Neuron (in vitro differentiated cells): ENCODE results near the gene ITPR1.

ENCODE experiments used
- H2AFZ ChIP-seq: one replicate; pipeline ENCODE4 v1.6.1; 2013; ENCODE audit warnings: low read depth, mild to moderate bottlenecking, inconsistent platforms, low read length, moderate library complexity
- H3K27me3 ChIP-seq: one replicate; pipeline ENCODE4 v1.6.1; 2013; ENCODE audit warnings: low read length; ENCODE audit not compliant: insufficient read depth
- H3K36me3 ChIP-seq: one replicate; pipeline ENCODE4 v1.6.1; 2013; ENCODE audit warnings: low read length; ENCODE audit not compliant: insufficient read depth
- H3K4me1 ChIP-seq: one replicate; pipeline ENCODE4 v1.6.1; 2013; ENCODE audit warnings: low read length; ENCODE audit not compliant: insufficient read depth
- H3K4me3 ChIP-seq: 2 replicates; pipeline ENCODE4 v1.5.1; 2013; ENCODE audit warnings: mild to moderate bottlenecking, low read length, moderate library complexity
- H3K9me3 ChIP-seq: one replicate; pipeline ENCODE4 v1.6.1; 2013; ENCODE audit warnings: low read length

Gene ITPR1

DNA sequence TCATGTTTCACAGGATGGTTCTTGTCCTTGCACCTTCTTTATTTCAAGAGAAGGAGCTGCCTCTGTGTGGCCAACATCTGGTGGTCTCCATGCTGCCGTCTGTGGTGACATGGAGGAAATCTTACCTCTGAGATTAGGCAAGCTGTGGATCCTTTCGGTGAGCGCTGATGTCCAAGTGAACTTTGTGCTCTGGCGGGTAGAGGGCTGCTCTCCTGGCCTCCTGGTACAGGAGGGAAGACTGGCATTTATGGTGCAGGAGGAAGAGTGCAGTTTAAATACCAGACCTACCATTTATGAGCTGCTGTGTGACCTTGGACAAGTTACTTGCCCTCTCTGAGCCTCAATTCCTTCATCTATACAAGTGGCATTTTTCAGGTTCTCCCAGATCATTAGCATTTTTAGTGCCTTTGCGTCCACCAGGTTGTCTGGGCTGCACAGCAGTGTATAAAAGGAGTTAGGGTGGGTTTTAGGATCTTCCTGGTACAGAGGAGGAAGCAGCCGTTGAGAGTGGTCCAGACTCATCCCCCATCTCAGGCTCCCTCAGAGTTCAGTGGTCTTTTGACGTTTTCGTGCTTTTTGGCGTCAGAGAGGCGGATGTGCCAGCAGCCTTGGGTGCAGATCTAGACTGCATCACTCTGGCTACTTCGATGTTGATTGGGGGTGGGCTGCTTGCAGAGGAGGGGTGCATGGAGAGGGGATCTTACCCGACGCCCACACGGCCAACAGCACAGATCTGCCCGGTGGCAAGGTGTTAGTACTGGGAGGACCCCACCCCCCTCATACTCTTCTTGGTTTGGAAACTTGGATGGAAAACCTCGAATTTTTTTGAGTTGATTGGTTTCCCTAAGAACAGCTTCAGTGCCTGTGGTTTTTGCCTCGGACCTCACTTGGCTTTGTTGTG, 162.2 kb downstream of the ITPR1 start:
- no peaks in the 10 kb centered on the region for H3K9me3 ChIP-seq
- H2AFZ ChIP-seq: no peak overlapping the region
- H3K27me3 ChIP-seq: no peaks in the 10 kb centered on the region
- no peaks in the 10 kb centered on the region for H3K36me3 ChIP-seq
- no peak overlapping the region for H3K4me3 ChIP-seq
- peaks cover 8% of the 10 kb centered on the region for H3K4me1 ChIP-seq

DNA sequence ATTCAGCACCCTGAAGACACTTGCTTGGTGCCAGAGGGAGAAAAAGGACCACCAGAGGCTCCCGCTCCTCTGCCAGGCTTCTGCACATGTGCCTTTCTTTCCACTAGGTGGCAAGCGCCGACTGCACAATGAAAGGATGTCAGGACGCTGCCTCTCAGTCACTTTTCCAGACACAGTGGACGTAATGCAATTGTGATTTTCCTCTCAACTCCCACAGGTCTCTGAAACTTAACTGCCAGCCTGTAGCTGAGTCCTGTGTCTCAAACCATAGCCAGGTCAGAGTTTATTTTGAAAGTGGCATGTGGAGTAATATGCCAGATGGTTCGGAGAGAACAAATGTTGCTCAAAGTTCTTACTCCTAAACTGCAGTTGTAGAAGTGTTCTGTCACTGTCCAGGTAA, 162.9 kb downstream of the ITPR1 start:
- Histone ChIP-seq H3K4me3 (no peak overlapping the region), H2AFZ (no peak overlapping the region), H3K4me1 (peaks cover 8% of the 10 kb centered on the region), H3K9me3 (no peaks in the 10 kb centered on the region), H3K36me3 (no peaks in the 10 kb centered on the region), H3K27me3 (no peaks in the 10 kb centered on the region)

DNA sequence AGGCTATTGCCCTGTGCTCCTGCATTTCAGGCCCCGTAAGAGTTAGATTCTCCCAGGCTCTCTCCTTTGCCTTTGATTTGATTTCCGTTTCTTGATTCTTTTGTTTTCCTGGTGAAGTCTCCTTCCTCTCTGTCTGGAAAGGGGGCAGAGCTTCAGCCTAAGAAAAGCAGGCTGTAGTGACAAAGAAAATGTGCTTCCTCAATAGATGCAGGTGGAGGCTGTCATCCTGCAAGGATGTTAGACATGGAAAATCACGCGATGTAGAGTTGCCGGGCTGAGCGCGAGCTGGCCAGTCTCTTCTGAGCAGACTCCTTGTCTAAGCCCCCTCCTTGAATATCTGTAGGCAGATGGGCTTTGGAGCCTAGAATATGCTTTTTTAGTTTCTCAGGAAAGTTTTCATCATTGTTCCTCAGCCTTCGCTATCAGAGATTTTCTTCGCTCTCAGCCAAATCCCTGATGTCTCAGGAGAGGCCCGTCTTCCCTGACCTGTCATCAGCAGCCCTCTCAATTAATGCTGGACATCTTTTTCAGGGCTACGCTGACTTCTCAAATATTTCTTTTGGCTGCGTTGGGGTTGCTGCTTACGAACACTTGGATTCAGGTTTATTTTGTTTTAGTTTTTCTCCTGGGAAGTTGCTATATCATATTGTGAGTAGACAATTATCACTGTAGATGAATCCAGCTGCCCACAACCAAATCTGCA, 163.6 kb downstream of the ITPR1 start:
- Histone ChIP-seq H3K27me3 (no peaks in the 10 kb centered on the region), H2AFZ (peak overlapping the region; percentile 73), H3K4me3 (no peak overlapping the region), H3K9me3 (no peaks in the 10 kb centered on the region), H3K4me1 (peaks cover 8% of the 10 kb centered on the region), H3K36me3 (no peaks in the 10 kb centered on the region)

DNA sequence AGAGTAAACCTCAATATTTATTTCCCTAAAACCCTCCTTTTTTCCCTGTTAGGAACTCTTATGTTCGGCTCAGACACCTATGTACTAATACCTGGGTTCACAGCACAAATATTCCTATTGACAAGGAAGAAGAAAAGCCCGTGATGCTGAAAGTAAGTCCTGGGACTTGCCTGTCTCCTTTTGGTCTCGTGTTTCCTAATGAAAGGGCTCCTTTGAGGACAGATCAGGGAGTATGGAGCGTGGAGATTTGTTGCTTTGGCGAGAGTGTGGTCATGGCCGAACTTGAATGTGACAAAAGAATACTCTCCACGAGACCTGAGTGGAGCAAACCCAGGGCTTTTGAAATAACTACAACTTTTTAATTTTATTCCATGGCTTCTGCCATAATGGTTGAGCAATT, 167.8 kb downstream of the ITPR1 start:
- no peaks in the 10 kb centered on the region for H3K27me3 ChIP-seq
- no peak overlapping the region for H2AFZ ChIP-seq
- no peaks in the 10 kb centered on the region for H3K36me3 ChIP-seq
- no peak overlapping the region for H3K4me3 ChIP-seq
- peaks cover 8% of the 10 kb centered on the region for H3K4me1 ChIP-seq
- no peaks in the 10 kb centered on the region for H3K9me3 ChIP-seq

DNA sequence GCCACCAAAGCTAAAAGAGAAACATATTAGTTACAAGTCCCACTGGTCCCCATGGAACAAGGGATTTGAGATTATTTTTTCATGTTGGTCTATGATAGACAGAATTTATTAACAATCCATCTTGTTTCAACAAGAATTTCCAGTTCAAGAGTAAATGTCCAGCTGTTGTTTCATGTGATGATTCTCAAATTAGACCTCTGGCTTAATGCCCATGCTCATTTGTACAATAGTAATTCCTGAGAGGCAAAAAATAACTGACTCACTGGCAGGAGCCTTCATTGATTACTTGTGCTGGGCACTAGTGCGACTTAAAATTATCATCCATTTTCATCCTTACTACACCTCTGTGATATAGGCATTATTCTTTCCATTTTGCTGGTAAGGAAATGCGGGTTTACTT, 171.3 kb downstream of the ITPR1 start:
- no peaks in the 10 kb centered on the region for H3K27me3 ChIP-seq
- H3K4me3 ChIP-seq: no peak overlapping the region
- H3K36me3 ChIP-seq: no peaks in the 10 kb centered on the region
- H3K9me3 ChIP-seq: no peaks in the 10 kb centered on the region
- H3K4me1 ChIP-seq: no peaks in the 10 kb centered on the region
- H2AFZ ChIP-seq: no peak overlapping the region

DNA sequence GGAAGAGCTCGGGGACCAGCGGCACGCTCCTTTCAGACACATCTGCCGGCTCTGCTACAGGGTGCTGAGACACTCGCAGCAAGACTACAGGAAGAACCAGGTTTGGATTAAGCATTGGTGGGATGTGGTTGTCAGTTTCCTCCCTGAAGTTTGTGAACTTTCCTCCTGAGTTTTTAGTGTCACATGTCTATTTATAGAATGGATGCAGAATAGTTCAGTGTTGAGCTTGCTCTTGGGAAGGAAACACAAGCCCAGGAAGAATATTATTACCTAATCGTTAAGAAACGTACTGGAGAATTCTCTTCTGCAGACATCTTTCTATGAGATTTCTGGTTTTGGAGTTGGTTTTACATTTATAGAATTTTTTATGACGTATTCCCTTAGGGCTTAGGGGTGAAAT, 172.0 kb downstream of the ITPR1 start:
- Histone ChIP-seq H3K36me3 (no peaks in the 10 kb centered on the region), H3K9me3 (no peaks in the 10 kb centered on the region), H3K4me3 (no peak overlapping the region), H3K4me1 (no peaks in the 10 kb centered on the region), H3K27me3 (no peaks in the 10 kb centered on the region), H2AFZ (no peak overlapping the region)

DNA sequence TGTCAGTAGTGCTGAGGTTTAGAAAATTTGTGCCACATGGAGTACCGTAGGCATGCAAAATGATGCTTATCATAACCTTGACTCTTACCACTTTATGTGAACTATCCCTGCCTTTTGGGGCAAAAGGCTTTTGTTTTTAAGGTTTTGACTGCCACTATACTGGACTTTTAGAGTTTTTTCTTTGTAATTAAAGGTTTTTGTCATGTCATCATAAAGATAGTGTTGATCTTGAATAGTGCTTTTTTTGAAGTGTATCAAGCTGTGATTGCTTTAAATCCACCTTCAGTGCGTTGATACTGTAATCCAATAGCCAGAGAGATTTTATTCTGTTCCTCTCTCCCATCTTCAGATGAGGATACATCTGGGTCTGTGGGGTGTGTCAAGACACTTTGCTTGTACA, 172.9 kb downstream of the ITPR1 start:
- H3K9me3 ChIP-seq: no peaks in the 10 kb centered on the region
- H2AFZ ChIP-seq: no peak overlapping the region
- H3K27me3 ChIP-seq: no peaks in the 10 kb centered on the region
- no peaks in the 10 kb centered on the region for H3K36me3 ChIP-seq
- H3K4me1 ChIP-seq: no peaks in the 10 kb centered on the region
- H3K4me3 ChIP-seq: no peak overlapping the region

DNA sequence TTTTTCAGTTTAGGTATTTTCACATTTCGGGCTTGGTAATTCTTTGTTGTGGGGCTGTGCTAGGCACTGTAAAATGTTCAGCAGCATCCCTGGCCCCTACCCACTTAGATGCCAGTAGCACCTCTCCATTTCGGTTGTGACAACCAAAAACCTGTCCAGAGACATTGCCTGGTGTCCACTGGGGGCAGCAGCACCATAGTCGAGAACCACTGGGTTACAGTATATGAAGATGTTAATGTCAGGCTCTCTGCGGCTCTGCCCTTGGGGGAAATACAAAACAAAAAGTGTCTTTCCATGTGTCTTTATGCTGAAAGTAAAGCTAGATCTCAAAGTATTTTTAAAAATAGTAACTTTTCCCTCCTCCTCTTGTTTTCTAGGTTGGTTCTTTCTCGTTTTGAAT, 177.2 kb downstream of the ITPR1 start:
- Histone ChIP-seq H3K9me3 (no peaks in the 10 kb centered on the region), H3K4me3 (no peak overlapping the region), H3K36me3 (no peaks in the 10 kb centered on the region), H2AFZ (no peak overlapping the region), H3K27me3 (no peaks in the 10 kb centered on the region), H3K4me1 (no peaks in the 10 kb centered on the region)

DNA sequence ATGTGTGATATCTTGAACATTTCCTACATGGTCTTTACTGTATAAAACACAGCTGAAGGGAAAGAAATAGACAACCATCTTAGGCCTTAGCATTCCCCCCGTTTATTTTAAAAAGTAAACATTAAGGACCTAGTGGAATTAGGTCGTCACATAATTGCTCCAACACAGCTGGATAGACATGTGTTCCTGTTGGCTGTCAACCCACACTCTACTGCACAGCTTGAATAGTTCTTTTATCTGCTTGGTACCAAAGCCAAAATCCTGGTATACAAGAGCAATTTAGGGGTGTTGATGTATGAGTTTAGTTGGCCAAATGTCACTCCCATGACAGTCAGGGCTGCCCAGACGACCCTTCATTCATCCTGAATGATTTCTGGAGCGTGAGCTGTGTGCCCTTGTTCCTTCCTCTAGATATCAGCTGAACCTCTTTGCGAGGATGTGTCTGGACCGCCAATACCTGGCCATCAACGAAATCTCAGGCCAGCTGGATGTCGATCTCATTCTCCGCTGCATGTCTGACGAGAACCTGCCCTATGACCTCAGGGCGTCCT, 179.7 kb downstream of the ITPR1 start:
- Histone ChIP-seq H2AFZ (no peak overlapping the region), H3K9me3 (no peaks in the 10 kb centered on the region), H3K36me3 (no peaks in the 10 kb centered on the region), H3K27me3 (no peaks in the 10 kb centered on the region), H3K4me1 (no peaks in the 10 kb centered on the region), H3K4me3 (no peak overlapping the region)

DNA sequence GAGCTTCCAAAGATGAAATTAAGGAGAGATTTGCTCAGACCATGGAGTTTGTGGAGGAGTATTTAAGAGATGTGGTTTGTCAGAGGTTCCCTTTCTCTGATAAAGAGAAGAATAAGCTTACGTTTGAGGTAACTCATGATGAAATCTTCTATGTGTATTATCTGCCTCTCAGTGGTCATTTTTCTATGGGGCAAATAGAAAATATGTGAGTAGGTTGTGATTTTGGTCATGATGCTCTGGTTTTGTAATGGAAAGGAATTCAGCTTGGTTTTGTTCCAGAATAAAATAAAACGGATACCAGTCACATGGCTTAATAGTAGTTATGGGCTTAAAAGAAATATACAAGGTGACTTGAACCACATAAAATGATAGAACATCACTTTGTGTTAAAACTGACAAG, 181.1 kb downstream of the ITPR1 start:
- Histone ChIP-seq H3K9me3 (no peaks in the 10 kb centered on the region), H3K4me3 (no peak overlapping the region), H3K27me3 (no peaks in the 10 kb centered on the region), H2AFZ (no peak overlapping the region), H3K4me1 (no peaks in the 10 kb centered on the region), H3K36me3 (no peaks in the 10 kb centered on the region)

DNA sequence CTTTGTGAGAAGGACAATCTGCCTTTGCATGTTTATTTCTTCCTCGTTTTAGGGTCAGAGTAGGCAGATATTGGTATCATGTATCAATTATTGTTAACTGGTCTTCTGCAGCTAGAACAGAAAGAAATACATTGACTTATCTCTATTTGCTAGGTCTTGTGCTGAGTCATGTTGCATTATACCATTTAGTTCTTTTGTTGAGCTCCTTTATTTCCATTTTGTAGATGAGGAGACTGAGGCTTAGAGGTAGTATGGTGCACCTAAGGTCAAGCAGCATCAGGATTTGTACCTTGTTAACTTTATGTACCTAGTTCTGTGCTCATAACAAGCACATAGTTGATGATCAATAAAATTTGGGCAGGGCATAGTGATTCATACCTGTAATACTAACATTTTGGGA, 182.6 kb downstream of the ITPR1 start:
- H3K4me3 ChIP-seq: no peak overlapping the region
- no peaks in the 10 kb centered on the region for H3K36me3 ChIP-seq
- no peaks in the 10 kb centered on the region for H3K9me3 ChIP-seq
- no peaks in the 10 kb centered on the region for H3K27me3 ChIP-seq
- no peaks in the 10 kb centered on the region for H3K4me1 ChIP-seq
- no peak overlapping the region for H2AFZ ChIP-seq

DNA sequence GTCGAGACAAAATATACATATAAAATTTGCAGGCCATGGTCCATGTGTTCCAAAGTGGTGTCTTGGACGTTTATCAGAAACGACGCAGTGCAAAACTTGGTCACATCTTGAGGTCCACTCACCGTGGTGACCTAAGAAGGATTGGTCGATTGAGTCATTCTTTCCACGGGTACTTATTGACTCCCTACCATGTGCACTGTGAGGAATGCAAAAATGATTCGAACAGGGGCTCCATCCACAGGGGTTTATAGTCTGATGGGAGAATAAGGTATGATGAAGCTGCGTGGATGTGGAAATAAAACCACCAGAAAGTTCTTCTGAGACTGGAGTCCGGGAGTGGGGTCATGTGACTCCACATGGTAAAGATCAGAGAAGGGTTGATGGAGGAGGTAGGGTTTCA, 185.2 kb downstream of the ITPR1 start:
- Histone ChIP-seq H3K9me3 (no peaks in the 10 kb centered on the region), H3K4me1 (no peaks in the 10 kb centered on the region), H3K36me3 (no peaks in the 10 kb centered on the region), H3K4me3 (no peak overlapping the region), H2AFZ (no peak overlapping the region), H3K27me3 (no peaks in the 10 kb centered on the region)

DNA sequence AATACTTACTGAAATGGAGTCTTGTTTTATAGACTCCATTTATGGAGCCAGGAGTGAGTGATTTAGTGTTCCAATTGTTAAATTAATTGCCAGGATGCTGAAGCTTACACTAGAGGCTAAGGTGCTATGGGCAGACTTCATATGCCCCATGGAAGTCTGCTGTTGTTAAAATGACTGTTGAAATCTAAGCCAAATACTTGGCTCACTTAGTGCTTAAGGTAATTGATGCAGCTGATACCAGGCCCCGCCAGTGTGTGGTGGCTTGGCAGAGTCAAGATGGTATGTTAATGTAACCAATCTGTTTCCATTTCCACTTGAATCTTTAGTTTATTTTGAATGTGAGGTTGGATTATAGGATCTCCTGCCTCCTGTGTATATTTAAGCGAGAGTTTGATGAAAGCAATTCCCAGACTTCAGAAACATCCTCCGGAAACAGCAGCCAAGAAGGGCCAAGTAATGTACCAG, 187.1 kb downstream of the ITPR1 start:
- Histone ChIP-seq H3K36me3 (no peaks in the 10 kb centered on the region), H3K4me1 (no peaks in the 10 kb centered on the region), H3K9me3 (no peaks in the 10 kb centered on the region), H2AFZ (no peak overlapping the region), H3K4me3 (no peak overlapping the region), H3K27me3 (no peaks in the 10 kb centered on the region)
